ENCODE measurements around the gene DLGAP5.
A peak's percentile ranks its signal among the peaks of the same experiment; 100 is the strongest.

Gene DLGAP5

GRCh38 chr14:55191203-55192053 lies at the start of gene DLGAP5:
Gene DLGAP5 (minus strand): TSS chr14:55191585. CDS start chr14:55189179, 2,406 bp downstream.
- peak; percentile 96 for DNase-seq

GRCh38 chr14:55240526-55241178 lies 49.3 kb upstream of the DLGAP5 start:
- no peak for DNase-seq

- no peak for DNase-seq
These were observed 47.9 kb upstream of the DLGAP5 start for GRCh38 chr14:55239320-55239719.

- peak; percentile 73 to 78 for DNase-seq
These were observed 46.8 kb upstream of the DLGAP5 start for GRCh38 chr14:55238019-55238680.

- DNase-seq, result no peak
These were observed 42.2 kb upstream of the DLGAP5 start for GRCh38 chr14:55233591-55233990.

- no peak for DNase-seq
These were observed 36.9 kb upstream of the DLGAP5 start for GRCh38 chr14:55228261-55228660.

- no peak for DNase-seq
These were observed 32.0 kb upstream of the DLGAP5 start for GRCh38 chr14:55223364-55223763.

GRCh38 chr14:55221968-55222367 lies 30.6 kb upstream of the DLGAP5 start:
- DNase-seq, result no peak

GRCh38 chr14:55221186-55221585 lies 29.8 kb upstream of the DLGAP5 start:
- no peak for DNase-seq

- no peak for DNase-seq
These were observed 28.8 kb upstream of the DLGAP5 start for GRCh38 chr14:55220230-55220629.

GRCh38 chr14:55212634-55213033 lies 21.2 kb upstream of the DLGAP5 start:
- DNase-seq, result no peak

GRCh38 chr14:55207832-55208231 lies 16.4 kb upstream of the DLGAP5 start:
- no peak for DNase-seq

GRCh38 chr14:55206175-55206693 lies 14.8 kb upstream of the DLGAP5 start:
- no peak for DNase-seq

GRCh38 chr14:55201219-55202101 lies 10.1 kb upstream of the DLGAP5 start:
- DNase-seq, result no peak

GRCh38 chr14:55200651-55201050 lies 9.3 kb upstream of the DLGAP5 start:
- no peak for DNase-seq

- no peak for DNase-seq
These were observed 7.4 kb upstream of the DLGAP5 start for GRCh38 chr14:55198749-55199148.

- DNase-seq, result no peak
These were observed 3.4 kb upstream of the DLGAP5 start for GRCh38 chr14:55194656-55195355.

GRCh38 chr14:55192054-55192621 lies 753 bp upstream of the DLGAP5 start:
- no peak for DNase-seq

- no peak for DNase-seq
These were observed 531 bp downstream of the DLGAP5 start for GRCh38 chr14:55190906-55191202.

- DNase-seq, result no peak
These were observed 2.6 kb downstream of the DLGAP5 start for GRCh38 chr14:55188686-55189295.

- DNase-seq, result no peak
These were observed 11.0 kb downstream of the DLGAP5 start for GRCh38 chr14:55180434-55180833.
